GM12878 (cell line): ENCODE data around the gene C19orf47. TPM values are rescaled to one million over a fixed set of nuclear protein-coding genes. Genes with fewer than 3 reads are reported as not detected.

ENCODE experiments used
- ATAC-seq: fragments of 200-7000 bp; cut with Tn5 transposase; 3 replicates; pipeline ENCODE4 v1.9.1; 2020; ENCODE audit warnings: mild to moderate bottlenecking, moderate library complexity
- BruUV-seq: library from RNA; stranded (reverse); fragments of 400-500 nt; replicated peaks from 2 replicates; lab custom pipeline; 2021; lab: Mats Ljungman, UMichigan
- CTCF ChIA-PET: fragments of 300-600 bp; sonication (Branson Sonifier 250); formaldehyde crosslinking; extraction: SDS; loops from one replicate; lab custom pipeline; 2021; ENCODE audit warnings: inconsistent platforms; lab: Yijun Ruan, JAX
- POLR2A ChIA-PET: fragments of 350-600 bp; formaldehyde crosslinking; extraction: SDS; loops from one replicate; lab custom pipeline; 2021; ENCODE audit warnings: inconsistent platforms; lab: Charles Lee
- RAD21 ChIA-PET: fragments of 300-600 bp; sonication (Branson Sonifier 250); formaldehyde crosslinking; loops from one replicate; lab custom pipeline; 2023; ENCODE audit warnings: antibody characterized with exemption; ENCODE audit not compliant: unreplicated experiment; lab: Charles Lee
- SMC1A ChIA-PET: fragments of 300-600 bp; sonication (Branson Sonifier 250); formaldehyde crosslinking; loops from one replicate; lab custom pipeline; 2023; ENCODE audit not compliant: unreplicated experiment, uncharacterized antibody; lab: Charles Lee
- DNase-seq: peaks from one replicate; pipeline ENCODE4 v3.0.0-alpha.2; 2011; ENCODE audit warnings: low read depth, low spot score
- FAIRE-seq: peaks from 3 replicates; lab custom pipeline; 2011; peaks lifted over from hg19 to GRCh38; lab: Jason Lieb, UNC
- H2AFZ ChIP-seq: 2 replicates; pipeline ENCODE4 v1.6.0; 2011; ENCODE audit warnings: low read depth, low read length, control low read depth; ENCODE audit not compliant: control insufficient read depth
- H3K27ac ChIP-seq: 2 replicates; pipeline ENCODE4 v1.5.1; 2011; ENCODE audit warnings: control low read depth; ENCODE audit not compliant: control insufficient read depth, insufficient read depth
- H3K27me3 ChIP-seq, 2 experiments: replicated peaks in 1 of 2; 2 replicates each; pipeline versions ENCODE4 v1.6.0 to v1.6.1; 2011; ENCODE audit warnings: low read length in 1 of 2; ENCODE audit not compliant: control insufficient read depth in 2 of 2, insufficient read depth in 2 of 2
- H3K36me3 ChIP-seq, 2 experiments: 2 replicates each; pipeline ENCODE4 v1.5.1; 2011; ENCODE audit warnings: low read length in 1 of 2; ENCODE audit not compliant: control insufficient read depth in 2 of 2, insufficient read depth in 2 of 2
- H3K4me1 ChIP-seq: 2 replicates; pipeline ENCODE4 v1.6.1; 2011; ENCODE audit warnings: mild to moderate bottlenecking, low read length, moderate library complexity, mixed read lengths; ENCODE audit not compliant: control insufficient read depth, insufficient read depth
- H3K4me2 ChIP-seq: 2 replicates; pipeline ENCODE4 v1.6.0; 2011; ENCODE audit warnings: control low read depth; ENCODE audit not compliant: control insufficient read depth, insufficient read depth
- H3K4me3 ChIP-seq: fragments of 200-600 bp; sonication (generic); 2 replicates; pipeline ENCODE4 v1.5.1; 2016
- H3K79me2 ChIP-seq: 2 replicates; pipeline ENCODE4 v1.6.0; 2011; ENCODE audit warnings: low read length; ENCODE audit not compliant: control insufficient read depth, insufficient read depth
- H3K9ac ChIP-seq: 2 replicates; pipeline ENCODE4 v1.8.0; 2011; ENCODE audit warnings: low read length, control low read depth, mixed read lengths; ENCODE audit not compliant: control insufficient read depth, insufficient read depth
- H3K9me3 ChIP-seq: replicated peaks from 3 replicates; pipeline ENCODE4 v1.5.1; 2011; ENCODE audit warnings: mild to moderate bottlenecking, low read length; ENCODE audit not compliant: control insufficient read depth, insufficient read depth
- H4K20me1 ChIP-seq: 2 replicates; pipeline ENCODE4 v1.6.0; 2011; ENCODE audit not compliant: control insufficient read depth, insufficient read depth
- ATF7 ChIP-seq: fragments of 450-650 bp; IDR thresholded peaks from 2 replicates; pipeline ENCODE4 v1.6.1; 2016; ENCODE audit warnings: low read depth, mild to moderate bottlenecking
- WGBS: methylation state at CpG from one replicate; pipeline ENCODE4 v1.1.6; 2016; ENCODE audit warnings: low lambda C conversion rate; ENCODE audit not compliant: insufficient replicate concordance, insufficient coverage; ENCODE audit errors: missing lambda C conversion rate; 5-methylcytosine and 5-hydroxymethylcytosine counted together
- in situ Hi-C: fragments of 300-500 bp; cut with MboI; formaldehyde crosslinking; loops from 9 replicates; pipeline ENCODE4 v1.14.3; 2018; ENCODE audit warnings: mixed read lengths
- intact Hi-C: fragments of 100-400 bp; cut with micrococcal nuclease; formaldehyde crosslinking; loops from one replicate; pipeline ENCODE4 v1.14.2; 2022; ENCODE audit not compliant: unreplicated experiment
- polyA plus RNA-seq, 11 experiments: library from polyadenylated mRNA; depleted of rRNA in 4 of 11; unstranded in 6 of 11; stranded (reverse) in 5 of 11; fragments of >200 nt; fragmentation: Nextera tagmentation in 4 of 11; fragmentation: Illumina TruSeq in 1 of 11; extraction: Ambion mirVana in 4 of 11; extraction: Trizol in 1 of 11; gene quantifications; 1 replicate in 1 of 11; 2 replicates in 10 of 11; pipeline versions ENCODE4 v1.2.1 to v1.2.3, GENCODE V29; 2011 to 2016; ENCODE audit warnings: inconsistent platforms in 2 of 11, missing spikeins in 2 of 11, low read depth in 1 of 11
- total RNA-seq, 4 experiments: library from RNA; depleted of rRNA in 3 of 4; stranded (reverse); fragments of >200 nt in 3 of 4; fragmentation: Illumina TruSeq in 1 of 4; extraction: Trizol in 1 of 4; gene quantifications; 2 replicates each; pipeline versions ENCODE4 v1.2.1 to v1.2.3, GENCODE V29; 2013 to 2021
- TF ChIP-seq, protein P1 (sequence below): fragments of 450-650 bp; IDR thresholded peaks from 2 replicates; pipeline ENCODE4 v1.6.1; 2014; ENCODE audit warnings: mild to moderate bottlenecking
- TF ChIP-seq, protein P2 (sequence below): fragments of 450-650 bp; IDR thresholded peaks from 2 replicates; pipeline ENCODE4 v1.6.1; 2017; ENCODE audit warnings: borderline replicate concordance

The C19orf47 gene
- total and polyA plus RNA-seq, 10 of the 15 experiments (the other 5 are each of a cell fraction or from before 2014, with no cell fraction given) = 0.11 to 29.1 (median 20.2) TPM

DNA sequence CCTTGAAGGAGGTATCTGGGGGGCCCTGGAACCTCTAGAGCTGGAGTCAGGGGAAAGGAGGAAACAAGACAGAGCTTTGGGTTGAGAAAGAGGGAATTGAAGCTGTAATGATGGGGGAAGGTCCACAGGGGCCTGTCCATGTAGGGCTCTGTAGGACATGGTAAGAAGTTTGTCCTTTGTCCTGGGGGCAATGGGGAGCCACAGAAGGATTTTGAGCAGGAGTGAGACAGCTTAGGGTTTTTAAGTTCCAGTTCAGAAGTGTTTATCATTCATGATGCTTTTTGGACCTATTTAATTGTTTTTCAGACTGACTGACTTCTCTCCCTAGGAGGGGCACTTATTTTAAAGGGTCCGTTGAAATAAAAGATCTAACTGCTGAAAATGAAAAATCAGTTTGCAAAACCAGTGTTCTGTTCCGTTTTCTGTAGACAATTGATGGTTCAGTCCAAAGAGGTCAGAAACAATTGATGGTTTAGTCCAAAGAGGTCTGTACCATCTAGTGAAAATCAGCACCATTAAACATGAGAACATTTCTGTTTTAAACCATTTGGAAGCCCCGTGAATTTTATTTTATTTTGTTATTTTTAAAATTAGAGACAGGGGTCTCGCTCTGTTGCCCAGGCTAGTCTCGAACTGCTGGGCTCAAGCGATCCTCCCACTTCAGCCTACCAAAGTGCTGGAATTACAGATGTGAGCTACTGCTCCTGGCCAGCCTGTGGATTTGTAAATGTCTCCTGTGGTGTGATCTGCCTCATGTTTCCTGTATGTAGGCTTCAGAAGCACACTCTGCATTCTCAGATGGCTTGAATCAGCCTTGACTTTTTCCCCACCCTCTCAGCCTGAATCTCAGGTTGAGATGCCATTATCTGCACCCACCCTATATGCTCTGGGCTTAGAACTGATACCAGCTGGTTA is 8.7 kb upstream of the C19orf47 start:
- FAIRE-seq = peak; percentile 23
- ChIA-PET CTCF (interaction anchor here (0.6 to 2.7 kb wide), 8 partner anchors 9 to 247 kb away, joined by 3 to 8 read pairs (median 4); partner anchors contain the start of genes C19orf47 and PLD3), RAD21 (interaction anchor here (0.9 to 1.3 kb wide), 5 partner anchors 9 to 69 kb away, joined by 3 to 9 read pairs (median 3); partner anchors contain the start of genes C19orf47, PLD3 and SERTAD1), POLR2A (interaction anchor here (0.5 to 1.3 kb wide), 6 partner anchors 16 to 1624 kb away, joined by 3 to 4 read pairs (median 3); partner anchors contain the start of gene SERTAD1), SMC1A (interaction anchor here (1.0 to 1.2 kb wide), 5 partner anchors 38 to 107 kb away, joined by 3 to 4 read pairs (median 4); partner anchors contain the start of gene SERTAD1)
- no peak for DNase-seq
- H4K20me1 ChIP-seq = no peaks in the 10 kb centered on the region
- H3K4me2 ChIP-seq = peak overlapping the region; percentile 62
- H3K27me3 ChIP-seq = no peaks in the 10 kb centered on the region
- peaks cover 40% of the 10 kb centered on the region for H3K4me1 ChIP-seq
- peak overlapping the region; percentile 73 for H3K27ac ChIP-seq
- 0 out of 2 replicates have a peak, but pooled peaks have one; percentile 26 for TF ChIP-seq ATF7
- TF ChIP-seq, protein P1, sequence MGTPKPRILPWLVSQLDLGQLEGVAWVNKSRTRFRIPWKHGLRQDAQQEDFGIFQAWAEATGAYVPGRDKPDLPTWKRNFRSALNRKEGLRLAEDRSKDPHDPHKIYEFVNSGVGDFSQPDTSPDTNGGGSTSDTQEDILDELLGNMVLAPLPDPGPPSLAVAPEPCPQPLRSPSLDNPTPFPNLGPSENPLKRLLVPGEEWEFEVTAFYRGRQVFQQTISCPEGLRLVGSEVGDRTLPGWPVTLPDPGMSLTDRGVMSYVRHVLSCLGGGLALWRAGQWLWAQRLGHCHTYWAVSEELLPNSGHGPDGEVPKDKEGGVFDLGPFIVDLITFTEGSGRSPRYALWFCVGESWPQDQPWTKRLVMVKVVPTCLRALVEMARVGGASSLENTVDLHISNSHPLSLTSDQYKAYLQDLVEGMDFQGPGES = no peak
- TF ChIP-seq, protein P2, sequence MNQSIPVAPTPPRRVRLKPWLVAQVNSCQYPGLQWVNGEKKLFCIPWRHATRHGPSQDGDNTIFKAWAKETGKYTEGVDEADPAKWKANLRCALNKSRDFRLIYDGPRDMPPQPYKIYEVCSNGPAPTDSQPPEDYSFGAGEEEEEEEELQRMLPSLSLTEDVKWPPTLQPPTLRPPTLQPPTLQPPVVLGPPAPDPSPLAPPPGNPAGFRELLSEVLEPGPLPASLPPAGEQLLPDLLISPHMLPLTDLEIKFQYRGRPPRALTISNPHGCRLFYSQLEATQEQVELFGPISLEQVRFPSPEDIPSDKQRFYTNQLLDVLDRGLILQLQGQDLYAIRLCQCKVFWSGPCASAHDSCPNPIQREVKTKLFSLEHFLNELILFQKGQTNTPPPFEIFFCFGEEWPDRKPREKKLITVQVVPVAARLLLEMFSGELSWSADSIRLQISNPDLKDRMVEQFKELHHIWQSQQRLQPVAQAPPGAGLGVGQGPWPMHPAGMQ = no peak
- BruUV-seq = TSS peak; percentile 38
- ATAC-seq = no peak
- no peaks in the 10 kb centered on the region for H3K9me3 ChIP-seq
- in situ Hi-C loops = no loop called here
- 87% methylated on average over 6 of the region's 6 CpGs for WGBS
- H3K79me2 ChIP-seq = peaks cover 10% of the 10 kb centered on the region
- no peak overlapping the region for H2AFZ ChIP-seq
- intact Hi-C loops = loop anchor here (5.0 kb wide), 2 partner anchors 45 to 60 kb away; no protein-coding TSS in a partner anchor
- peak overlapping the region; percentile 39; the same call in 1 of the 2 replicates for H3K4me3 ChIP-seq
- no peaks in the 10 kb centered on the region for H3K36me3 ChIP-seq
- H3K9ac ChIP-seq = peak overlapping the region; percentile 48
